ENCODE data around the gene OR7D4. TPM values are rescaled to one million over a fixed set of nuclear protein-coding genes. Genes with fewer than 3 reads are reported as not detected.

Gene OR7D4
- total RNA-seq, 1 experiment from 2014 or later: not detected

DNA sequence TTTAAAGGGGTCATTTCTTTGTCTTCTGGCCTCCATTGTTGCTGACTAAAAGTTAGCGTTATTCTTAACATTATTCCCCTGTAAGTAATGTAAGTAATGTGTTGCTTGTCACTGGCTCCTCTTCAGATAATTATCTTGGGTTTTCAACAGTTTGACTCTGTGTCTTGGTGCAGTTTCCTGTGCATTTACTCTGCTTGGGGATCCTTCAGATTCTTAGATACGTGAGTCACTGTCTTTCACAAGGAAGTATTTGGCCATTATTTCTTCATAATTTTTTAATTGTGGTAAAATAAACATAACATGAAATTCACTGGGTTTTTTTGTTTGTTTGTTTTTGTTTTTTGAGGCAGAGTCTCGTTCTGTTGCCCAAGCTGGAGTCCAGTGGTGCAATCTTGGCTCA lies 54.1 kb downstream of the OR7D4 start:
- CTCF ChIA-PET: no interaction called here
- Mint-ChIP-seq H3K4me3 (no peak overlapping the region), H3K27me3 (ENCODE audit: low read depth) (no peaks in the 10 kb centered on the region), H3K9me3 (peaks cover 3% of the 10 kb centered on the region; the same call in 1 of the 2 replicates), H3K4me1 (no peaks in the 10 kb centered on the region), H3K36me3 (peaks cover 49% of the 10 kb centered on the region), H3K27ac (no peak overlapping the region)
- no peak for TF ChIP-seq MAX (CRISPR knock-in tag; IDR thresholded peaks at IDR 0.05)
- no peak for TF ChIP-seq CBFB (CRISPR knock-in tag; IDR thresholded peaks at IDR 0.05; ENCODE audit: low read depth)
- TF ChIP-seq IRF2 (CRISPR knock-in tag; IDR thresholded peaks at IDR 0.05; ENCODE audit: borderline replicate concordance, low read depth): no peak
- TF ChIP-seq FOXP1 (CRISPR knock-in tag; IDR thresholded peaks at IDR 0.05; ENCODE audit: borderline replicate concordance): no peak
- TF ChIP-seq, protein P1, sequence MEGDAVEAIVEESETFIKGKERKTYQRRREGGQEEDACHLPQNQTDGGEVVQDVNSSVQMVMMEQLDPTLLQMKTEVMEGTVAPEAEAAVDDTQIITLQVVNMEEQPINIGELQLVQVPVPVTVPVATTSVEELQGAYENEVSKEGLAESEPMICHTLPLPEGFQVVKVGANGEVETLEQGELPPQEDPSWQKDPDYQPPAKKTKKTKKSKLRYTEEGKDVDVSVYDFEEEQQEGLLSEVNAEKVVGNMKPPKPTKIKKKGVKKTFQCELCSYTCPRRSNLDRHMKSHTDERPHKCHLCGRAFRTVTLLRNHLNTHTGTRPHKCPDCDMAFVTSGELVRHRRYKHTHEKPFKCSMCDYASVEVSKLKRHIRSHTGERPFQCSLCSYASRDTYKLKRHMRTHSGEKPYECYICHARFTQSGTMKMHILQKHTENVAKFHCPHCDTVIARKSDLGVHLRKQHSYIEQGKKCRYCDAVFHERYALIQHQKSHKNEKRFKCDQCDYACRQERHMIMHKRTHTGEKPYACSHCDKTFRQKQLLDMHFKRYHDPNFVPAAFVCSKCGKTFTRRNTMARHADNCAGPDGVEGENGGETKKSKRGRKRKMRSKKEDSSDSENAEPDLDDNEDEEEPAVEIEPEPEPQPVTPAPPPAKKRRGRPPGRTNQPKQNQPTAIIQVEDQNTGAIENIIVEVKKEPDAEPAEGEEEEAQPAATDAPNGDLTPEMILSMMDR (IDR thresholded peaks at IDR 0.05): no peak
- no peak for TF ChIP-seq FOXP4 (CRISPR knock-in tag; IDR thresholded peaks at IDR 0.05)
- no peak for TF ChIP-seq AR (CRISPR knock-in tag; IDR thresholded peaks at IDR 0.05)
- TF ChIP-seq NR2C2 (CRISPR knock-in tag; IDR thresholded peaks at IDR 0.05): no peak
- no peak for TF ChIP-seq ATF2 (CRISPR knock-in tag; IDR thresholded peaks at IDR 0.05; ENCODE audit: borderline replicate concordance, low read depth)
- TF ChIP-seq SMAD3 (CRISPR knock-in tag; IDR thresholded peaks at IDR 0.05; ENCODE audit: borderline replicate concordance): no peak
- TF ChIP-seq PREB (CRISPR knock-in tag; IDR thresholded peaks at IDR 0.05; ENCODE audit: borderline replicate concordance): no peak
- TF ChIP-seq SP1 (CRISPR knock-in tag; conservative IDR thresholded peaks at IDR 0.05): no peak
- no peak for TF ChIP-seq TCF7 (CRISPR knock-in tag; IDR thresholded peaks at IDR 0.05; ENCODE audit: low read depth)
- POLR2A ChIA-PET: no interaction called here
- DNase-seq (ENCODE audit: low spot score) (no peak), ATAC-seq (no peak)

- H3K4me1 Mint-ChIP-seq: no peaks in the 10 kb centered on the region
- H3K27ac Mint-ChIP-seq: no peak overlapping the region
- CTCF ChIA-PET: no interaction called here
- no peaks in the 10 kb centered on the region for H3K27me3 Mint-ChIP-seq (ENCODE audit: low read depth)
- H3K4me3 Mint-ChIP-seq: no peak overlapping the region
- peaks cover 87% of the 10 kb centered on the region for H3K36me3 Mint-ChIP-seq
- ATAC-seq (no peak), DNase-seq (ENCODE audit: low spot score) (no peak)
- H3K9me3 Mint-ChIP-seq: no peaks in the 10 kb centered on the region; the same call in 1 of the 2 replicates
- POLR2A ChIA-PET: no interaction called here
- TF ChIP-seq PREB (CRISPR knock-in tag; IDR thresholded peaks at IDR 0.05; ENCODE audit: borderline replicate concordance) (no peak), ZNF512 (CRISPR knock-in tag; IDR thresholded peaks at IDR 0.05; ENCODE audit: borderline replicate concordance) (no peak), RORB (CRISPR knock-in tag; IDR thresholded peaks at IDR 0.05) (no peak)
- TF ChIP-seq, protein P2, sequence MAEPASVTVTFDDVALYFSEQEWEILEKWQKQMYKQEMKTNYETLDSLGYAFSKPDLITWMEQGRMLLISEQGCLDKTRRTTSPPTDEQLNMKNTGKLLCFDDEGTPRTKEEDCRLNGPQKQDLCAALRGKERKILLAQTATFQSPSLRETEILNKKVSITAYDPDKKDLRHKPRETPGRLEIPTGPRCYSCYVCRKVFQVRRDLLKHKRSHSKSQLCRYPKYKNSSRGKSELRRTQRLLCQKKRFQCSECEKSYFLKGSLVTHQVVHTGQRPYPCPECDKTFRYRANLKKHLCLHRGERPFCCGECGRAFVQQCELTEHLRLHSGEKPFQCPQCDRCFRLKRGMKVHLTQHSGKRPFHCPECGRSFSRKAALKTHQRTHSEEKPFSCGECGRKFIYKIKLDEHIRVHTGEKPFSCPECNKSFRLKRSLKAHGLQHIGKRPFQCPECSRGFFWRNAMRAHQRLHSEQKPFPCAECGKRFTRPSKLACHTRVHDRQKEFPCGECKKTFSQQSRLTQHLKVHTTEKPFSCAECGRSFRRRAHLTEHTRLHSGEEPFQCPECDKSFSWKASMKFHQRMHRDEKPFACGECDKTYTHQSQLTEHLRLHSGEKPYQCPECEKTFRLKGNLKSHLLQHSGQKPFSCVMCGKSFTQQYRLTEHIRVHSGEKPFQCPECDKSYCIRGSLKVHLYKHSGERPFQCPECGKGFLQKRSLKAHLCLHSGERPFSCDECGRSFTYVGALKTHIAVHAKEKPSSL (CRISPR knock-in tag; conservative IDR thresholded peaks at IDR 0.05): no peak
Observed at GRCh38 chr19:9161427-9161826, 58.0 kb downstream of the OR7D4 start.

Measured in WTC11 (cell line).